ENCODE data around the gene MED31. TPM values are rescaled to one million over a fixed set of nuclear protein-coding genes. Genes with fewer than 3 reads are reported as not detected.

MED31 gene
- total and polyA plus RNA-seq, 2 experiments from 2014 or later = 5.5 to 49.3 TPM

DNA sequence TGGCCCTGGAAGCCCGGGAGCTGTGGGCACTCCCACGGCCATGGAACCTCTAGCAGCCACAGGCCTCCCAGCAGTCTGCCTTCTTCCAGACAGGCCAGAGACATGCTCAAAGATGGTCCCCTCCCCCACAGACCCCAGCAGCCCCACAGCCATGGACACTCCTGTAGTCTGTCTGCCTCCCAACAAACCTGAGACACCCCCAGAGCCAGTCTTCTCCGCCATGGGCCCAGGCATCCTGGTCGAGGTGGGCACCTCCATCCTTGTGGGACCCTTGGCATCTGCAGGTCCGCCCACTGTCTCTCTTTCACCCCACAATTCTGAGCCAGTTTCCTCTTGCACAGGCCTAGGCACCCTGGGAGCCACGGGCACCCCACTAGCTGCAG lies 14.0 kb downstream of the MED31 start:
- ATAC-seq = no peak
- TF ChIP-seq ZNF331 (CRISPR knock-in tag; IDR thresholded peaks at IDR 0.05; ENCODE audit: low read depth) (no peak), NANOG (IDR thresholded peaks at IDR 0.05; ENCODE audit: borderline replicate concordance) (no peak), ZNF114 (CRISPR knock-in tag; IDR thresholded peaks at IDR 0.05) (no peak), CREB1 (CRISPR knock-in tag; IDR thresholded peaks at IDR 0.05; ENCODE audit: low read depth) (no peak), JUNB (IDR thresholded peaks at IDR 0.05; ENCODE audit: unreplicated experiment) (no peak), EZH2 (IDR thresholded peaks at IDR 0.05; ENCODE audit: low read depth, unreplicated experiment) (no peak), EZH2phosphoT487 (IDR thresholded peaks at IDR 0.05; ENCODE audit: unreplicated experiment) (no peak), POLR2AphosphoS5 (IDR thresholded peaks at IDR 0.05; ENCODE audit: low read depth) (no peak), STAT1 (IDR thresholded peaks at IDR 0.05; ENCODE audit: unreplicated experiment) (no peak)
- TF ChIP-seq, protein P1, sequence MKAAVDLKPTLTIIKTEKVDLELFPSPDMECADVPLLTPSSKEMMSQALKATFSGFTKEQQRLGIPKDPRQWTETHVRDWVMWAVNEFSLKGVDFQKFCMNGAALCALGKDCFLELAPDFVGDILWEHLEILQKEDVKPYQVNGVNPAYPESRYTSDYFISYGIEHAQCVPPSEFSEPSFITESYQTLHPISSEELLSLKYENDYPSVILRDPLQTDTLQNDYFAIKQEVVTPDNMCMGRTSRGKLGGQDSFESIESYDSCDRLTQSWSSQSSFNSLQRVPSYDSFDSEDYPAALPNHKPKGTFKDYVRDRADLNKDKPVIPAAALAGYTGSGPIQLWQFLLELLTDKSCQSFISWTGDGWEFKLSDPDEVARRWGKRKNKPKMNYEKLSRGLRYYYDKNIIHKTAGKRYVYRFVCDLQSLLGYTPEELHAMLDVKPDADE (IDR thresholded peaks at IDR 0.05) = no peak
- TF ChIP-seq, protein P2, sequence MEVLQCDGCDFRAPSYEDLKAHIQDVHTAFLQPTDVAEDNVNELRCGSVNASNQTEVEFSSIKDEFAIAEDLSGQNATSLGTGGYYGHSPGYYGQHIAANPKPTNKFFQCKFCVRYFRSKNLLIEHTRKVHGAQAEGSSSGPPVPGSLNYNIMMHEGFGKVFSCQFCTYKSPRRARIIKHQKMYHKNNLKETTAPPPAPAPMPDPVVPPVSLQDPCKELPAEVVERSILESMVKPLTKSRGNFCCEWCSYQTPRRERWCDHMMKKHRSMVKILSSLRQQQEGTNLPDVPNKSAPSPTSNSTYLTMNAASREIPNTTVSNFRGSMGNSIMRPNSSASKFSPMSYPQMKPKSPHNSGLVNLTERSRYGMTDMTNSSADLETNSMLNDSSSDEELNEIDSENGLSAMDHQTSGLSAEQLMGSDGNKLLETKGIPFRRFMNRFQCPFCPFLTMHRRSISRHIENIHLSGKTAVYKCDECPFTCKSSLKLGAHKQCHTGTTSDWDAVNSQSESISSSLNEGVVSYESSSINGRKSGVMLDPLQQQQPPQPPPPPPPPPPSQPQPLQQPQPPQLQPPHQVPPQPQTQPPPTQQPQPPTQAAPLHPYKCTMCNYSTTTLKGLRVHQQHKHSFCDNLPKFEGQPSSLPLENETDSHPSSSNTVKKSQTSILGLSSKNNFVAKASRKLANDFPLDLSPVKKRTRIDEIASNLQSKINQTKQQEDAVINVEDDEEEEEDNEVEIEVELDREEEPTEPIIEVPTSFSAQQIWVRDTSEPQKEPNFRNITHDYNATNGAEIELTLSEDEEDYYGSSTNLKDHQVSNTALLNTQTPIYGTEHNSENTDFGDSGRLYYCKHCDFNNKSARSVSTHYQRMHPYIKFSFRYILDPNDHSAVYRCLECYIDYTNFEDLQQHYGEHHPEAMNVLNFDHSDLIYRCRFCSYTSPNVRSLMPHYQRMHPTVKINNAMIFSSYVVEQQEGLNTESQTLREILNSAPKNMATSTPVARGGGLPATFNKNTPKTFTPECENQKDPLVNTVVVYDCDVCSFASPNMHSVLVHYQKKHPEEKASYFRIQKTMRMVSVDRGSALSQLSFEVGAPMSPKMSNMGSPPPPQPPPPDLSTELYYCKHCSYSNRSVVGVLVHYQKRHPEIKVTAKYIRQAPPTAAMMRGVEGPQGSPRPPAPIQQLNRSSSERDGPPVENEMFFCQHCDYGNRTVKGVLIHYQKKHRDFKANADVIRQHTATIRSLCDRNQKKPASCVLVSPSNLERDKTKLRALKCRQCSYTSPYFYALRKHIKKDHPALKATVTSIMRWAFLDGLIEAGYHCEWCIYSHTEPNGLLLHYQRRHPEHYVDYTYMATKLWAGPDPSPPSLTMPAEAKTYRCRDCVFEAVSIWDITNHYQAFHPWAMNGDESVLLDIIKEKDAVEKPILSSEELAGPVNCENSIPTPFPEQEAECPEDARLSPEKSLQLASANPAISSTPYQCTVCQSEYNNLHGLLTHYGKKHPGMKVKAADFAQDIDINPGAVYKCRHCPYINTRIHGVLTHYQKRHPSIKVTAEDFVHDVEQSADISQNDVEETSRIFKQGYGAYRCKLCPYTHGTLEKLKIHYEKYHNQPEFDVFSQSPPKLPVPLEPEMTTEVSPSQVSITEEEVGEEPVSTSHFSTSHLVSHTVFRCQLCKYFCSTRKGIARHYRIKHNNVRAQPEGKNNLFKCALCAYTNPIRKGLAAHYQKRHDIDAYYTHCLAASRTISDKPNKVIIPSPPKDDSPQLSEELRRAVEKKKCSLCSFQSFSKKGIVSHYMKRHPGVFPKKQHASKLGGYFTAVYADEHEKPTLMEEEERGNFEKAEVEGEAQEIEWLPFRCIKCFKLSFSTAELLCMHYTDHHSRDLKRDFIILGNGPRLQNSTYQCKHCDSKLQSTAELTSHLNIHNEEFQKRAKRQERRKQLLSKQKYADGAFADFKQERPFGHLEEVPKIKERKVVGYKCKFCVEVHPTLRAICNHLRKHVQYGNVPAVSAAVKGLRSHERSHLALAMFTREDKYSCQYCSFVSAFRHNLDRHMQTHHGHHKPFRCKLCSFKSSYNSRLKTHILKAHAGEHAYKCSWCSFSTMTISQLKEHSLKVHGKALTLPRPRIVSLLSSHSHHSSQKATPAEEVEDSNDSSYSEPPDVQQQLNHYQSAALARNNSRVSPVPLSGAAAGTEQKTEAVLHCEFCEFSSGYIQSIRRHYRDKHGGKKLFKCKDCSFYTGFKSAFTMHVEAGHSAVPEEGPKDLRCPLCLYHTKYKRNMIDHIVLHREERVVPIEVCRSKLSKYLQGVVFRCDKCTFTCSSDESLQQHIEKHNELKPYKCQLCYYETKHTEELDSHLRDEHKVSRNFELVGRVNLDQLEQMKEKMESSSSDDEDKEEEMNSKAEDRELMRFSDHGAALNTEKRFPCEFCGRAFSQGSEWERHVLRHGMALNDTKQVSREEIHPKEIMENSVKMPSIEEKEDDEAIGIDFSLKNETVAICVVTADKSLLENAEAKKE (CRISPR knock-in tag; IDR thresholded peaks at IDR 0.05) = no peak
- TF ChIP-seq, protein P3, sequence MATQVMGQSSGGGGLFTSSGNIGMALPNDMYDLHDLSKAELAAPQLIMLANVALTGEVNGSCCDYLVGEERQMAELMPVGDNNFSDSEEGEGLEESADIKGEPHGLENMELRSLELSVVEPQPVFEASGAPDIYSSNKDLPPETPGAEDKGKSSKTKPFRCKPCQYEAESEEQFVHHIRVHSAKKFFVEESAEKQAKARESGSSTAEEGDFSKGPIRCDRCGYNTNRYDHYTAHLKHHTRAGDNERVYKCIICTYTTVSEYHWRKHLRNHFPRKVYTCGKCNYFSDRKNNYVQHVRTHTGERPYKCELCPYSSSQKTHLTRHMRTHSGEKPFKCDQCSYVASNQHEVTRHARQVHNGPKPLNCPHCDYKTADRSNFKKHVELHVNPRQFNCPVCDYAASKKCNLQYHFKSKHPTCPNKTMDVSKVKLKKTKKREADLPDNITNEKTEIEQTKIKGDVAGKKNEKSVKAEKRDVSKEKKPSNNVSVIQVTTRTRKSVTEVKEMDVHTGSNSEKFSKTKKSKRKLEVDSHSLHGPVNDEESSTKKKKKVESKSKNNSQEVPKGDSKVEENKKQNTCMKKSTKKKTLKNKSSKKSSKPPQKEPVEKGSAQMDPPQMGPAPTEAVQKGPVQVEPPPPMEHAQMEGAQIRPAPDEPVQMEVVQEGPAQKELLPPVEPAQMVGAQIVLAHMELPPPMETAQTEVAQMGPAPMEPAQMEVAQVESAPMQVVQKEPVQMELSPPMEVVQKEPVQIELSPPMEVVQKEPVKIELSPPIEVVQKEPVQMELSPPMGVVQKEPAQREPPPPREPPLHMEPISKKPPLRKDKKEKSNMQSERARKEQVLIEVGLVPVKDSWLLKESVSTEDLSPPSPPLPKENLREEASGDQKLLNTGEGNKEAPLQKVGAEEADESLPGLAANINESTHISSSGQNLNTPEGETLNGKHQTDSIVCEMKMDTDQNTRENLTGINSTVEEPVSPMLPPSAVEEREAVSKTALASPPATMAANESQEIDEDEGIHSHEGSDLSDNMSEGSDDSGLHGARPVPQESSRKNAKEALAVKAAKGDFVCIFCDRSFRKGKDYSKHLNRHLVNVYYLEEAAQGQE (IDR thresholded peaks at IDR 0.05; ENCODE audit: unreplicated experiment) = no peak
- TF ChIP-seq, protein P4, sequence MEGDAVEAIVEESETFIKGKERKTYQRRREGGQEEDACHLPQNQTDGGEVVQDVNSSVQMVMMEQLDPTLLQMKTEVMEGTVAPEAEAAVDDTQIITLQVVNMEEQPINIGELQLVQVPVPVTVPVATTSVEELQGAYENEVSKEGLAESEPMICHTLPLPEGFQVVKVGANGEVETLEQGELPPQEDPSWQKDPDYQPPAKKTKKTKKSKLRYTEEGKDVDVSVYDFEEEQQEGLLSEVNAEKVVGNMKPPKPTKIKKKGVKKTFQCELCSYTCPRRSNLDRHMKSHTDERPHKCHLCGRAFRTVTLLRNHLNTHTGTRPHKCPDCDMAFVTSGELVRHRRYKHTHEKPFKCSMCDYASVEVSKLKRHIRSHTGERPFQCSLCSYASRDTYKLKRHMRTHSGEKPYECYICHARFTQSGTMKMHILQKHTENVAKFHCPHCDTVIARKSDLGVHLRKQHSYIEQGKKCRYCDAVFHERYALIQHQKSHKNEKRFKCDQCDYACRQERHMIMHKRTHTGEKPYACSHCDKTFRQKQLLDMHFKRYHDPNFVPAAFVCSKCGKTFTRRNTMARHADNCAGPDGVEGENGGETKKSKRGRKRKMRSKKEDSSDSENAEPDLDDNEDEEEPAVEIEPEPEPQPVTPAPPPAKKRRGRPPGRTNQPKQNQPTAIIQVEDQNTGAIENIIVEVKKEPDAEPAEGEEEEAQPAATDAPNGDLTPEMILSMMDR (conservative IDR thresholded peaks at IDR 0.05; ENCODE audit: low read depth in 2 of 2) = no peak
- peaks cover 21% of the 10 kb centered on the region for H3K79me2 ChIP-seq (replicated peaks; ENCODE audit: insufficient read depth)
- no peak overlapping the region for H3K4me3 ChIP-seq
- Mint-ChIP-seq H3K27me3 (ENCODE audit: insufficient read depth, low read depth, poor library complexity) (peaks cover 19% of the 10 kb centered on the region), H3K27ac (no peak overlapping the region), H3K36me3 (ENCODE audit: low read depth) (peaks cover 28% of the 10 kb centered on the region), H3K4me1 (peaks cover 16% of the 10 kb centered on the region), H3K9me3 (no peaks in the 10 kb centered on the region; the same call in 2 of the 3 replicates), H3K4me3 (0 out of 3 replicates have a peak overlapping the region, but pooled peaks have one; percentile 6)
- no peak overlapping the region for H2AFZ ChIP-seq
- peaks cover 3% of the 10 kb centered on the region; the same call in 1 of the 2 replicates for H4K20me1 ChIP-seq (replicated peaks; ENCODE audit: insufficient read depth)
- no peak overlapping the region for H3K27ac ChIP-seq (ENCODE audit: low read depth)
- no peaks in the 10 kb centered on the region for H3K9me2 ChIP-seq (ENCODE audit: insufficient read depth)
- H3F3A ChIP-seq (replicated peaks; ENCODE audit: low read depth) = no peaks in the 10 kb centered on the region; the same call in 1 of the 2 replicates
- H3K4me1 ChIP-seq (ENCODE audit: insufficient read depth) = peaks cover 12% of the 10 kb centered on the region
- no peaks in the 10 kb centered on the region for H3K27me3 ChIP-seq (ENCODE audit: insufficient read depth)
- no peak overlapping the region for H3K4me2 ChIP-seq
- H3K36me3 ChIP-seq (ENCODE audit: insufficient read depth) = peaks cover 21% of the 10 kb centered on the region
- no peak for DNase-seq (ENCODE audit: low spot score)
